GM18867 (cell line): ENCODE measurements around the gene NRG3.

Experiments
- ATAC-seq: cut with Tn5 transposase; IDR thresholded peaks from one replicate; pipeline ENCODE4 v1.9.1; 2021; ENCODE audit warnings: mild to moderate bottlenecking, moderate library complexity; ENCODE audit not compliant: unreplicated experiment

NRG3 gene

DNA sequence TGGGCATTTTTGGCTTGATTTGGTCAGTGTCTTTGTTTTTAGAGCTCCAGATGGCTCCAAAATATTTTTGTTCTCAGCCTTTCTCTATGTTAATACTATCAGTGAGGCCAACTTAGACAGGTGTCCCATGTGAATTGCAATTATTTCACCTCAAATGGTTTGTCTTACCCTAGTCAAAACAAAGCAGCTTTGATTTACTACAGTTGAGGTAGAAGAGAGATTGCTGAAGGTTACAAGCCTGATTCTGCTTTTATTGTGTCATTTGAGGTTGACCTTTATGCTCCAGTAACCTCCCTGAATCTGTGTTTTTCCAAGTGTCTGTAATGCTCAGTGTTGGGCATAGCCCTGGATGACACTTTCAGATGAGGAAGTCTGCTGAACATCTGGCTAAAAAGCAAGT lies 882.9 kb downstream of the NRG3 start:
- no peak for ATAC-seq

DNA sequence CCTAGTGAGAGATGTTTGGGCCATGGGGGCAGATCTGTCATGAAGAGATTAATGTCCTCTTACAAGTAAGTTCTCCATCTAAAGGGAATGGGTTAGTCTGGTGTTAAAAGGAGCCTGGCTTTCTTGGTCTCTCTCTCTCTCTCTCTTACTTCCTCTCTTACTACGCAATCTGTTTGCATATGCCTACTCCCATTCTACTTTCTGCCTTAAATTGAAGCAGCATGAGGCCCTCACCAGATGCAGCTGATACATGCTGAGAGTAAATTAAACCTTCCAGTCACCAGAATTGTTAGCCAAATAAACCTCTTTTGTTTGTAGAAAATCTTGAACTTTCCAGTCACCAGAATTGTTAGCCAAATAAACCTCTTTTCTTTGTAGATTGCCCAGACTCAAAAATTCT lies 884.1 kb downstream of the NRG3 start:
- ATAC-seq = no peak

DNA sequence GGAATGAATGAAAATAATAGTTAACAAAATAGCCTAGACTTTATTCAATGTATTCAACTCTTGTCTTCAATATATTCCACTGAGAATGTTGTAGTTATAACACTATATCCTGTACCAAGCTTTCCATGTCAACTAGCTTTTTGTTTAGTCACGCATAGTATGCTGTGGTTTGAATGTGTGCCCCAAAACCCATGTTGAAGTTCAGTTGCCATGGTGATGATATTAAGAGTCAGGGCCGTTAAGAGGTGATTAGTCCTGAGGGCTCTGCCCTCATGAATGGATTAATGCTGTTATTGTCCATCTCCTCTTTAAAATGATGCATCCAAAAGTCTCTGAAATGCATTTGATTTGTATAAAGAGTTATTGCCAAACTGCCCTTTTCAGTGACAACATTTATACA lies 887.6 kb downstream of the NRG3 start:
- ATAC-seq = no peak

DNA sequence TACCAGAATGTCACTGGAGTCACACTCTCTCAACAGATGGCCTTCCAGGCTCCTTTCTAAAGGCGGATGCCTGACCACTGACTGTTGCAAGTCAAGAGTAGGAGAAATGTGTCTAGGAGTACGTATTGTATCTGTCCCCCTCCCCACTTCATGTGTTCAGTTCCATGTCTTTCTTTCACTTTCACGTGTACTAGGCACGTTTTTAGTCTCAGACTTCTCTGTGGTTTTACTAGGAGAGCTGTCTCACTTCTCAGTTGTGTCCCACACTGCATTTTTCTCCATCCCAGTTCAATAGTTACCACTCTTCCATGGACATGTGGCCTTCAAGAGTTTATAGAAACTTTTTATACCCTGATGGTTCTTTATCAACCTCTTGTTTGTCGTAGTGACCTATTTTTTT lies 893.0 kb downstream of the NRG3 start:
- ATAC-seq = no peak

DNA sequence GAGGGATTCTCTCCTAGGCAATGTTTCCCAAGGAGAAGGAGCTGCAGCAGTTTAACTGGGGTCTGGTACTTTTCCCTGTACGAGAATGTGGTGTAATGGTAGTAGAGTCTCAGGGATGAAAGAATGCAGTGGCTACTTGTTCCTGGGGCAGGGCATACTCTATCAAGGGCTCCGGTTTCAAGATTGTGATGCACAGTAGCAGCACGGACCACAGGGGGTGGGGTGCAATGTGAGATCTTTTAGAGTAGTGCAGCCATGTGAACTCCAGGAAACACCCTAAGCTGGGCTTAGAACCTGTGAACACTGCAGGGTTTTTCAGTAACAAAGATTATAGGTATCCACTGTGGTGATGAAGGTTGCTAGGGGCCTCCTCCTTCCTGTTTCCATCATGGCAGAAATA lies 903.9 kb downstream of the NRG3 start:
- ATAC-seq = no peak

DNA sequence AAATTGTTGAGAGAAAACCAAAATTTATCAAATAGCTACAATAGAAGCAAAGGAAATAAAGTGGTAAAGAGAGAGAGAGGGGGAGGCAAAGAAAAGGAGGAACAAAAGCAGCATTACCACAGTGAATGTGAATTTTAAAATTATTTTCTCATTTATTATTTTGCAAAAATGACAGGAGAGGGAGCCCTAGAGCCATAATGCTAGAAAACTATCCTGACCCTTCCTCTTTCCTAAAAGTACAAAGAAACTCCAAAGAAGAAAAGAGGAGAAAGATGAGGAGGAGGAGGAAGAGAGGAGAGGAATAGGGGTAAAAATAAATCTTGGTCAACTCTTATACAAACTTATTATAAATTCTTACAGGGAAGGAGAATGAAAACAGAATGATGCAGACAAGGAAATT lies 921.5 kb downstream of the NRG3 start:
- ATAC-seq = no peak

DNA sequence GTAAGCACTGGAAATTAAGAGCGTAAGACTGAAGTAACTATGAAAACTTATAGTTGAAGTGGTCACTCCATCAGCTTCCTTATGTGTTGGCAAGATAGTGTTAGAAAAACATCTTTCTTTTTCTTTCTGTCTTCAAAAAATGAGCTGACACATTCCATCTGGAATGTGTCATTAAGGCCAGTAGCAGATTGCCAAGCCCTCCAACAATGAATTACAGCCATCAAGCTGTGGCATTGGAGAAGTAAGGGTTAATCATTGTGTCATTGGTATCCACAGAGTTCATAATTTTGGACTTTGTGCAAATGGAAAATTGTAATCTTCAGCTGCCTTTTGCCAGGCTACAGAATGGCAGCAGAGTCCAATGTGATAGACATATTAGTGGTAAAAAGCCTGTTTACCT lies 926.3 kb downstream of the NRG3 start:
- no peak for ATAC-seq

DNA sequence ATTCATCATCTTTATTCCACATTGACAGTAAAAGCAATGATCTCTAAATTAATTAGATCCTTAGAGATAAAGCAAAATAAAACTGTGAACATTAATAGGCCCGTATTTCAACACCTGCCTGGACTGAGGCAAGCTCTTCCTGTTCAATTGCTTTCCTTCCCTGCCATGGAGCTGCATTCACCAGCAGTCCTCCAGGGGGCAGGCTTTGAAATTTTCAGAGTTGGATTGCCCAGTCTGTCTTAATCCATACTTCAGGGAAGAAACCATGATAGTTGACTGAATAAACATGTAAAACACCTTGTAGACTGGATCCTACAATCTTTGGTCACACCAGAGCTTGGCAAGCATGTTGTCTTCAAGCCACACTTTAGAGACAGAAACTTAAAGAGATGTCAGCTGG lies 936.6 kb downstream of the NRG3 start:
- ATAC-seq = peak; percentile 80

DNA sequence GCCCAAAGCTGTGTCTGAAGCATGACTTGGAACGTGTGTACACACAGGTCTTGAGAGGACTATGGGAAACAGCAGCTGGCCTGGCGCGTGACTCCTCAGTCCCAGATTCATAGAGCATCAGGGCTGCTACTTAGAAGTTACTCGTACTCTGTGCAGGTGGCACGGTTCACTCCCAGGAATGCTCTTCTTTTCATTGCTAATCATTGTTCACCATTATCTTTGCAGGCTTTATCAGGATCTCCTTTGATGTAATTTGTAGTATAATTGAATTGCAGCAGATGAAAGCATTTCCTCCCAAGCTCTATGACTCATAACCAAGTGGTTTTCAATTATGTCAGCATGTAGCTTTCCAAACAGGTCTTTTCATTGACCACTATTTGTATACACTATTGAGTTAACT lies 938.9 kb downstream of the NRG3 start:
- ATAC-seq = no peak

DNA sequence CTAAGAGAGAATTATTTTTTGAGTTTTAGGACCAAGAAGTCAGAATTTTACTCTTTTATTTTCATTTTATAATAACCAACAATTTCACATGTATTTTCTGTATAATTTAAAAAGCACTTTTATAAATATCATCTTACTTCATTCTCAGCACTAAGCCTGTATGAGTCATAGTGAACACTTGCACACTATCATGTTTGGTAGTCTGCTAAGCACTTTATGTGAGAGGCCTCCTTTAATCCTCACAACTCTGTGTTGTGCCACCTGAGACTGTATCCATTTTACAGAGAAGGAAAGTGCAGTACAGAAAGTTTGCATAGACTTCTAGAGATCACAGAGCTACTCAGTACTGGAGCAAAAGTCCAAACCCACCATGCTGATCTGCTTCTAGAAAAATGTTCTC lies 939.6 kb downstream of the NRG3 start:
- no peak for ATAC-seq

DNA sequence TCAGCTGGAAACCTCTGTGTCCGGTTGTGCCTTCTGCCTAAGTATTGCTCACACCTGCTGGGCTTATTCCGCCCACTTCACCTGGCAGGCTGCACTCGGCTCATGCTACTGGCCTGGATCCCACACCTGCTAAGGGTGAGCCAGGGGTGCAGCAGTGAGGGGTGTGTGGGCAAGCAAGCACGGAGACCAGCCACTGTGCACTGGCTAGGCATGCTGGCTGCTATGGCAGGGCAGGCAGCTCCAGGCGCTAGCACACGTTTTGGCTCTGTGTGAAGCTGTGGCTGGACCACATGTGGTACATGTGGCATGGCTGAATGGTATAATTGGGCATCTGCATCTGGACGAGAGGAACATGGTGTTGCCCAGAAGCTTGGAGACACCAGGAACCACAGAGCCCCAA lies 940.7 kb downstream of the NRG3 start:
- no peak for ATAC-seq

DNA sequence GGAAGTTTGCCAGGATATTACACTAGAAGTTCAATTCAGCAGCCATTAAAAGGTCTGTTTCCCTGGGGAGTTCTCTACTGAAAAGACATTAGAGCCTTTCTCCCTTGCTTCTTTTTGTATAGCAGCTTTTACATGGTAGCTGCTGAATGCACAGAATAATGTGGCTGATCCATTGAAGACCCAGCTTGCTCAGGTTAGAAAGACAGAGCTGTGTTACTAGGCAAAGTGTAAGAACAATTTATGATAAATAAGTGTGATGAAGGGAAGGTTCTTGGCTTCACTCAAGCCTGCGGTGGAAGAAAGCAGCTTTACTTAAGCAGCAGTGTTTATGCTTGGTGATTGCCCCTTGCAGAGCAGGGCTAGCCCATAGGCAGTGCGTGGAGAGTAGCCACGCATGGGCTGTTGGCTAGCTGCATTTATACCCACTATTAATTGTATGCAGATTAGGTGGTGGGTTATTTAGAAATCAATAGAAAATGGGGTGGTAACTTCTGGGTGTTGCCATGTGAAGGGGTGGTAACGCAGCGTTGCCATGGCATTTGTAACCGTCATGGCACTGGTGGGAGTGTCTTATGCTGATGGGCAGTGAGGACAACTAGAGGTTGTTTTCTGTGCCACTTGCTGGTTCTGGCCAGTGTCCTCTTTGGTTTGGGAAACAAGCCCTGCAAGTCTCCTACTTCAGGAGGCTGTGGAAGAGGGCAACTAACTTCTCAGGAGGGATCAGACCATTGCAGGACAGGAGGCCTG lies 942.9 kb downstream of the NRG3 start:
- ATAC-seq = no peak

DNA sequence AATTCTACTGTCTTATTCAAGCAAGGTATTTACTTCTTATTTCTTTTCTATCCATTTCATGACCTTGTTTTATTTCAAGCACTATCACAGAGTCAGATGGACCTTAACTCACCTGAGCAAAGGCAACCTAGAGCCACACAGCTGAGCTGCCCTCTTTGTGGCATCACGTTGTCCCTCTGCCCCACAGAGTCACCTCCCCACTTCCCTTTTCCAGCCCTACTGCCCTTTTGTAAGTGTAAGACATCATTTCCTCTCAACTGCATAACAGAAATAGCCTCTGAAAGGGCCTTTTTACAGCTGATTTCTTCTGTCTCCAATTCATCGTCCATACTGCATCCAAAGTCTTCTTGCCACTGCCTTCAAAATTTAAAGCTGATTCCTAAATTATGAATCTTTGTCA lies 946.0 kb downstream of the NRG3 start:
- ATAC-seq = no peak

DNA sequence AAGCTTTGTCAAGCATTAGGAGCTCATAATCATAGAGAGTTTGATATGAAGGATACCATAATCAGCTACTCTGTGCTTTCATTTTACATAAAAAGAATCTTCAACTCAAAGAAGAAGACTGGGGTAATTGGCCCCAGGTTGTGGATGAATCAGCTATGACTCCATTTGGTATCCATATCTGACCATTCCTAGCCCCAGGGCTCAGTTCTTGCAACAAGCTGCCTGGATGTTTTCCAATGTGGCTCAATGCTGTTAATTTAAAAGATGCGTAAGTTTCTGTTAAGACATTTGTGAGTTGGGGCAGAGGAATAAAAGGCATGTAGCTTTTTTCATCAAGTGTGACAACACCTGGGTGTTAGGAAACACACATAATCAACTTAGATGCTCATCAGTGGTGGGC lies 951.1 kb downstream of the NRG3 start:
- no peak for ATAC-seq

DNA sequence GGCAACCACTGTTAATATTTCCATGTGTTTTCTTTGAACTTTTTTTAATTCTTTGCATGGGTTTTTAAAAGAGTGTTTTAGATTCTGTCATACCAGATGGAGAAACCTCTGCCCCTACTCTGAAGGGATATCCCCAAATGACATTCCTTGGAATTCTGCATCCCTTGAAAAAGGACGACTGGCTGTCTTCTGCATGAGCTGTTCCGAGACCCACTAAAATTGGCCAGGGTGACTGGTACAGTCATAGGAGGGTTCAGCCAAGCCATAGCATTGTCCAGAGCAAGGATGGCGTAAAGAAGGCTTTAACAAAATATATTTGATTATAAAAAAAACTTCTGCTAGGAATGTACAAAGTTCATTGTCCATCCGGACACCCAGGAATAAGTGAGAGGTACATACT lies 952.9 kb downstream of the NRG3 start:
- no peak for ATAC-seq

DNA sequence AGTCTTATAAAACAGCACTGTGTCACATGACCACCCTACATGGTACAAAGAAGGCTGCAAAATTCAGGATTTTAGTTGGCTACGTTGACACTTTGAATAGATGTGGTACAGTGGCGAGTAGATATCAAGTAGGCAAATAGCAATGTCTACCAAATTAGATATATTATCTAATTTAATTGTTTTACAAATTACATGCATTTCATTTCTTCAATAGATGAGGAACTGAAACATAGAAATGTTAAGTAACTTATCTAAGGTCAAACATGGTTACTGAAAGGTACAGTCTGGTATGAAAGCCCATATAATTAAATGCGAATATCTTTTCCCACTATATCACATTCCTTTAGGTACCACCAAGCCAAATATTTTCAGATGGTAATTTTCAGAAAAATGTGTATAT lies 972.2 kb downstream of the NRG3 start:
- ATAC-seq = no peak

DNA sequence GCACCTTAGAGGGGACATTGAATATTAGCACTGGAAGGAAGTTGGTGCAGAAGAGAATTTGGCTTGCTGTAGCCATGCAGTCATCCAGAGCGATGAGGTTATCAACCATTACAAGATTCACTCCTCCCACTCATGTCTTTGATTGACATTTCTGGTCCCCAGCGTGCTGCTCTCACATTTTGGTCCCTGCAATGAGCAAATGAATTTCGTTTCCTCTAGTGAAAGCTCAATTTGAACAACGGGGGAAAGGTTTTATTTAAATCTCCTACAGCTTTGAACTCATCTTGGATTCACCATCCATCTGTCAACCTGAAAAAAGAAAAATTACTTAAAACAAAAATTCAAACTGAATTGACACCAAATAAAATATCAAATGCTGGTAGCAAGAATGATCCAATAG lies 975.2 kb downstream of the NRG3 start:
- ATAC-seq = no peak

DNA sequence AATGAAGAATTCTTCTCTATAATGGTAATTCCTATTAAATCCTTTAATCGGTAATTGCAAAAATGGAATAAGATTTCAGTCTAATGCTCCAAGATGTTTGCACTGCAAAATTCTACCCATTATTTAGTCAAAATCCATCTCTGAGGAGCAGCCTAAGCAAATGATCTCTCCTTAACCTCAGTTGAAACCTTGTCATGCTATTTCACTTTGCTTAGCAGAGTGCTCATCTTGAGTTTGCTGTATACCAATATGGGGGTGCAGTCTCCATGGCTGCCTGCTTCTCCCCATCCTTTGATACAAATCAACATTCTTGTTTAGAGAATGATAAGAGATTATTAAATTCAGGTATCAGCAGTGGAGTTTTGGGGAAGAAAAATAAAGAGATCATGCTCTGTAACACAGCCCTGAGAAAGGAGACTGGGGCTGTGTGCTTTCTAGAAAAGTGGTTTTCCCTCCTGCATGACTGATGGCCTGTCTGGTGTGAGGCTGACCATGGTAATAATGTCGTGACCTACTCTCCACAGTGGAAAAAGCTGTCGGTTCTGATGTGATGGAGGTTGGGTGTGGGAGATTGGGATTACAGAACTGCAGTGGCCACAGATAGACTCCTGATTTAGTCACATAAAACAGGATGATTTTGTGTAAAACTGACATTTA lies 982.1 kb downstream of the NRG3 start:
- ATAC-seq = no peak

DNA sequence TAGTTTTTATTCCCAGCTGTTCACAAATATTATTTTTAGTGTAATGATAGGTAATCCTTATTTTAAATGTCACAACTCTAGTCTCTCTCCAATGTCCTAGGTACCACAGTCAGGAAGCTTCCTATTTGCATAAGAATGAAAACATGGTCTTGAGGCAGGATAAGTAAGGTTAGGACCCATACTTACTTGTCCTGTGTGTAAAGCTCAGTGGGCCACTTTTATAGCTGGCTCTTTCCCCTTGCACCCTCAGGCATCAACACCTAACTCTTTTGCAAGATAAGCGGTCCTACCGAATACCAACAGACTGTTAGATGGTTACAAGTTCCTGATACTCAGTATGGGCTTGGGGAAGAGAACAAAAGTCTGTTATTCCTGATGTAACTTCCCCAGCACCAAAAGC lies 986.9 kb downstream of the NRG3 start:
- no peak for ATAC-seq

DNA sequence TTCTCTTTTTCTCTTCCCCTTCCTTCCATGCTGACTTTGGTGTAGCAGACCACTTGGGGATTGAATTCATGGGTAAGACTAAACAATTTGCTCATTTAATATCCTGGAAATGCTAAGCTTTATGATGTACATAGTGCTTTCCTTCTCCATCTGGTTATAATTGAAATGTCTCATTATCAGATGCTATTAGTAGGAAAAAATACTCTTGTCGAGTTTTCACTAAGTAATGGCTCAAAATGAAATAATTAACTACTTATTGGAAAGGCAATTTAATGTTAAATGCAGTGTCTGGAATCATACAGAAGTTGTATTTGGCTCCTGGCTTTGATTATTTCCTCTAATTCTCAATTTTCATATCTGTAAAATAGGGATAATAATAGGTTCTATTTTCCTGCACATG lies 990.4 kb downstream of the NRG3 start:
- ATAC-seq = no peak

DNA sequence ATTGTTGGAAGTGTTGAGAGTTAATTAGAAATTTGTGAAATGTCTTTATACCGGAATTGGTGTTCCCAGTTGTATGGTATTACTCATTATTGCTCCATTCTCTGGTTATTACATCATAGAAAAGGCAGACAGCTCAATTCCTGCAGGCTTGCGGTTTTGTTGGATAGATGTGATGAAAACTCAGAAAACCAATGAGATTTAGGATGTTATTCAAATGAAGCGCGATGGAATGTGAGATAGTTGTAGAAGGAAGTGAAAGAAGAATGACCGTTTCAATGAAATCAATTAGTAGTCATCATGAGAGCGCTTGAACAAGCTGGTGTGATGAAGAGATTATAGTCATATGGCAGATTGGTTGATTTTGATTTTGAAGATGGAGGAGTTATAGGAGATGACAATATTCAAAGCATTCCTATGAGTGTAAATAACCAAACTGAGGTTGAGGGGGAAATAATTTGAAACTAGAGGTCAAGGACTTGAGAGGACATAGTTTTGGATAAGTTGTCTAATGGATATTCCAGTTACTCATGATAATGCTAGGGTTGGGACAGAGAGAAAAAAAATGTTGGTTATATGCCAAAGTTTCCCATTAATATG lies 991.5 kb downstream of the NRG3 start:
- no peak for ATAC-seq

DNA sequence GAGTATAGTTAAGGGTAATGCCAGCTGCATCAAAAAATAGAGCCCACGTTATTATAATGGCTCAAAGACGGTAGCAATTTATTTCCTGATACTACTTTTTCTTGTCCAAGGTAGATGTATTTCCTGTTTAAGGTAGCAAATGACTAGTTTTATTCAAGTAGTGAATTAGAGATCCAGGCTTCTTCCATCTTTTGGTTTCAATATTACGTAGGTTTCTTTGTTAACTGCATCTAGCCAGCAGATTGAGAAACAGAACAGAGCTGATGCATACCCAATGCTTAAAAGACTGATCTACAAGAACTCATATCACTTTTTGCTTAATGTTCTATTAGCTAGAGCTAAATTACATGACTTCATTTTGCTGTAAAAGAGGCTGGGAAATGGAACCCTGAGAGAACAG lies 992.1 kb downstream of the NRG3 start:
- ATAC-seq = no peak

DNA sequence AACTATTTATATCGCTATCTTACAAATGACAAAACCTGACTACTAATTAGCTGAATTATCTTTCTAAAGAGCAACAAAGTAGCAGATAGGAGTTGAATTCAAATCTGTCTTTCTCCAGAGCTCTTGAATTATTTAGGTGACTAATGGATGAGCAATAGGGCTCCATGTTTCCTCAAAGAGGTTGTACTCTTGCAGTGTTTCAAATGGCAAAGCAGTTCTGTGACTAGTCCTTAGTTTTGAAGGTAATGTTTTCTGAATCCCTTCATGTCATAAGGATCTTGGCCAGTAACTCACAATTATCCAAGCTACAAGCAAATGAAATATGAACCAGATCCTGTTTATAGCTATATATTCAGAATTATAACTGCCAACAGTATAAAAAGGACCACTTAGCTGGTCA lies 999.7 kb downstream of the NRG3 start:
- no peak for ATAC-seq
